H7 (cell line): ENCODE results near the gene SCFD1. TPM values are rescaled to one million over a fixed set of nuclear protein-coding genes. Genes with fewer than 3 reads are reported as not detected.

Experiments
- total RNA-seq: library from RNA; depleted of rRNA; stranded (reverse); fragments of >200 nt; shearing (Covaris generic); gene quantifications from 2 replicates; pipeline ENCODE4 v1.2.3, GENCODE V29; 2014; rRNA removed

SCFD1 gene
- total RNA-seq, 1 experiment from 2014 or later: 84.5 TPM

Other genes with a start within 250 kb of the SCFD1 start
- gene G2E3, start 63.2 kb upstream of the SCFD1 start, total RNA-seq: 41.1 and 50.3 TPM in 2 replicates